NOMO-1 treated with dmso at 0.1 percent for 144 hours (cell line): ENCODE measurements around the gene RGS14.
"Not testable (repeated sequence)": the region's sequence is repeated elsewhere in the genome, so short reads cannot be mapped to it uniquely, and the experiment has no call there.

ENCODE experiments used
- DNase-seq: peaks from one replicate; lab custom pipeline; 2025; ENCODE audit not compliant: unreplicated experiment; lab: John Stamatoyannopoulos, UW

Gene RGS14

DNA sequence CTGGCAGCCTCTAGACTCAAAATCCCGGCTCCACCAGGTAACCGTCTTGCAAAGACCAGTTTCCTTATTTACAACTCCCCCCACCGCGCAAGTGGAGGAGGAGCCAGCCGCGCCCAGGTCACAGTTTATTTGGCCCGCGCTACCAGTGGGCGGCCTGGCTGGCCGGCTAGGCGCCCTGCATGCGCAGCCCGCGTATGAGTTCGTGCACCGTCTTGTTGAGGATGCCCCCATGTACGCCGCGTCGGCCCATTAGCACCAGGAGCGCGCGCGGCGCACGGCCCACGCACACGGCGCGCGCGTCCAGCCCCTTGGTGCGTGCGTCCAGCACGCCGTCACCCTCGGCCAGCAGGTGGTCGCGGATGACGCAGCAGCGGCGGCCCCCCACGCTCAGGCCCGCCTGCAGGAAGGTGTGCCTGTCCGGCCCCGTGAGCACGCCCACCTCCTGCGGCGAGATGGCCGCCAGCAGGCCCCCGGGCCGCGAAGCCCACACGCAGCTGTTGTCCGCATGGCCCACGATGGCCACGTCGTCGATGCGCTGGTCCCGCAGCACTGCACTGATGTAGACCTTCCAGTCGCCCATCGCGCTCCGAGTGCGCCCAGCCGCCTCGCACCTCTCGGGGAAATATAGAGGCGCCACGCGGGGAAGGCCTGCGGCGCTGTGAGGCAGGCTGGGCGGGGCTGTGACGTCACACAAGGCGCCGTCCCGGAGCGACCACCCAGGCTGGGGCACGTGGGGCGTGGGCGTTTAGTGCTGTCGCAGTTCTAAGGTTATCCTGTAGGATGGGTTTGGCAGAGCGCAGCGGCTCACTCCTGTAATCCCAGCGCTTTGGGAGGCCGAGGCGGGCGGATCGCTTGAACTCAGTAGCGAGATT lies 42.5 kb downstream of the RGS14 start, which contains the start of gene PFN3:
Gene PFN3, minus strand, starts transcription at position 665 of the 872 bp plus-strand sequence. Its CDS starts 85 bp downstream, at position 580.
- no peak for DNase-seq

DNA sequence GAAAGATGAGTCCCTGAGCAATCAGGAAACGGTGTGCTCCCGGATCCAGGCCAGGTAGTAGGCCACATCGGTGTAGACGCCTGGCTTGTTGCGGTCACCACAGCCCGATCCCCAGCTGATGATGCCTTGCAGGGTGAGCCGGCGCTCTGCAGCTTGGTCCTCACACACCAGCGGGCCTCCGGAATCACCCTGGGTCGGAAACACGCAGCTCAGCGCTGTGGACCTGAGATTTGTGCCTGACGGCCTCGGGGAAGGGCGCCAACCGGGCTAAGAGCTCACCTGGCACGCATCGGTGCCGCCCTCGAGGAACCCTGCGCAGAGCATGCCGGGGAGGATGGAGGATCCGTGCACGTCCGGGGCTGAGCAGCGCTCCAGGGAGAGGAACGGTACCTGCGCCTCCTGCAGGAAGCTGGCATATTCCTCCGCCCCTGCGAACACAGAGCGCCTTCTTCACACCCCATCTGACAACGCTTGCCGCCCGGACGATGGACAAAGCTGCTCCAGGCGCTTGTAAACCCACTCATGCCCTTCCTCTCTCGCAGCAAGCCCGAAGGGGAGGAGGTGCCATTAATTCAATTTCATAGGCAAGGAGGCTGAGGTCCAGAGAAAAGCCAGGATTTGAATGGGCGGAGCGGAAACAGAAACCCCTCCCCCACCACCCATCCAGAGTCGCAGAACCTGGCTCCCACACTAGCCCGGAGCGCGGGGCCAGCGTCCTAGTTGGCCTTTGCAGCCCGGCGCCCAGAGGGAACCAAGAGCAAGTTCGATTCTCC lies 44.7 kb downstream of the RGS14 start:
- no peak for DNase-seq

DNA sequence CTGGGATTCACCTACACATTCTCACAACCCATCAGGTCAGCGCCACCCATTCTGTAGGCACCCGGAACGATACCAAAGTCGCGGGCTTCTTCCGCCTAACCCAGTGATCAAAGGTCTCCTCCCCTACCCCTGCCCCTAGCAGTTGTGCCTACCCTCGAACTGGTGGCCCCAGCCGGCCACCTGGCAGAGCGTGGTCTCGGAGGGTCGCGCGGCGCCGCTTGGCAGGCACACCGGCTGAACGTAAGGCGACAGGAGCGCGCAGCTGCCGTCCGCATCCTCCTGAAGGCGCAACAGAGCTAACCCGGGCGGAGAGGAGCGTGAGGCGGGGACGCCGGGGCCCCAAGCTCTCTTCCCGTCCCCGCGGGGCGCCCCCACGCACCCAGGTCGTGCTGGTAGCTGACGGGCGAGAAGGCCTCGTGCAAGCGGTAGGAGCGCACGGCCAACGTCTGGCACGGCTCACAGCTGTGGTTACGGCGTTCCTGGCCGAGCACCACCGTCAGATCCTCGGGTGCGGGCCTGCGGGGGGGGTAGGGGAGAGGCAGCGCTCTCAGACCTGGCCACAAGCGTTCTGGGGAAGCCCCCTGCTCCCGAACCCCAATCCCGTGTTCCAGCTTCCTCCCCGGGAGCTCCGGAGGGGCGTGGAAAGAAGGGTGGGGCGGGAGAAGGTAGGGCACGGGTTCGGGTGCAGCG lies 45.5 kb downstream of the RGS14 start:
- DNase-seq, result no peak

DNA sequence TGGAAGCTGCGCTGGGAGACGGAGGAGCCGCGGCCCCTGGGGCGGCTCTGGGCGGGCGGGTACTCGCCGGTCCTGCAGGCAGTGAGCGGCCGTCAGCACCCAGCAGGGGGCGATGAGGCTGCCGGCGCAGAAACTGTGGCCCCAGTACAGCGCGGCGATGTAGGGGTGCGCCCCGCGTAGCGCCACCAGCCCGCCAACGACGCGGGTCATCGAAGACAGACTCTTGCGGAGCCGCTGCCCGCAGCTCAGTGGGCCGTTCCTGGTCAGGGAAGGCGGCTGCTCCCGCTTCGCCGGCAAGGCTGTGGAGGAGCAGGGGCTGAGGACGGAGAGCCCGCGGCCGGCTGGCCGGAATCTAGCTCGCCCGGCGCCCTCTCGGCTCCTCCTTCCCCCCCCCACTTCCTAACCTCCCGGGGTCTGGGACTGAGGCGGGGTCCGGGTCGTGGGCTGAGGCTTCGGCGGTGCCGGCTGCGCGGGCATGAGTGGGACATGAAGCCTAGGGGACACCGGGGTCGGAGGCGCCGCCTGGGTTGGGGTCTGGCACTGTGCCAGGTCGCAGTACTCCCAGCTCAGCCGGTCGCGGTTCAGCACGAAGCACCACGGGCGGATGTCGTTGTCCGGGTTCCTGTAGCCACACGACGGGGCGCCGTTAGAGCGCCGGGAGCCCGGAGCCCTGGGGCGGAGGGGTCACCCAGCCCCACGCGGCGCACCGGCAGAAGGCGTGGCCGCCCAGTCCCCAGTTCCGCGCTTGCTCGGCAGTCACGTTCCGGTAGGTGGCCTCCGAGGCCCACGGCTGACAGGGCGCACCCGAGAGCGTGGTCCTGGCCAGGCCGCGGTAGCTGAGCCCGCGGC lies 46.3 kb downstream of the RGS14 start:
- DNase-seq, result peak; percentile 87

DNA sequence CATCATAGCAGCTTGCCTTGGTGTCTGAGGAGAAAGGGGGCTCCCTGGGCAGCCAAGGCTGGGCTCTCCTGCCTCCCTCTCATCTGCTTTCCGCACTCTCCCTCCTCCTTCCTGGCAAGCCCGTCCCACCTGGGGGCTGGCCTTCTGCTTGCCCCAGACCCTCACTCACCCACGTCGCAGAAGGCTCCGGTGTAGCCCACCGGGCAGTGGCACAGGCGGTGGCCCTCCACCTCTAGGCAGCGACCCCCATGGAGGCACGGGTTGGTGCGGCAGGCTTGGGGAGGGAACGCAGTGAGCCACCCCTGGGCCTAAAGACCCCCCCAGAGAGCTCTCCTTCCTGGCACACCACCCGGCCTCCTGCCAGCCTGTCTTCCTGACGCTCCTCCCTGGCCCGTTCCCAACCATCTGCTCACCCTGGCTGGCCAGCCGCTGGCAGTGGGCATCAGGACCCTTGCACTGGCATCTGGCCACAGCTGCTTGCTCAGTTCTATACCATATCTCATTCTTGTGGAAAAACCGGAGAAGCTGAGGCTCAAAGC lies 47.0 kb downstream of the RGS14 start:
- DNase-seq, result no peak

DNA sequence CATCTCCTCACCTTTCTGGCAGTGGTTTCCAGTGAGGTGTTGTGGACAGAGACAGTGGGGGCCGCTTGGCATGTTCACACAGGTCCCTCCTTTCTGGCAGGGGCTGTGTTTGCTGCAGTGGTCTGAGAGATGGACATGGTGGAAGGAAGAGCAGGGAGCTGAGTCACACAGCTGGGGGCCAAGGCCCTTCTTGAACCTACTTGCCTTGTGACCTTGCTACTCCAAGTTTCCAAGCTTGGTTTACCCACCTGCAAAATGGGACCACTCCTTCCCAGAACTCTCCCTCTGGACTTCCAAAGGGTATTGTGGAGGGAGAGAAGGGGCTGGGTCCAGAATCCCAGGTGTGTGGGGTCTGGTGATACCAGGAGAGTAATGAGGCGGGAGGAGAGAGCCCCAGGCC lies 47.6 kb downstream of the RGS14 start:
- no peak for DNase-seq

DNA sequence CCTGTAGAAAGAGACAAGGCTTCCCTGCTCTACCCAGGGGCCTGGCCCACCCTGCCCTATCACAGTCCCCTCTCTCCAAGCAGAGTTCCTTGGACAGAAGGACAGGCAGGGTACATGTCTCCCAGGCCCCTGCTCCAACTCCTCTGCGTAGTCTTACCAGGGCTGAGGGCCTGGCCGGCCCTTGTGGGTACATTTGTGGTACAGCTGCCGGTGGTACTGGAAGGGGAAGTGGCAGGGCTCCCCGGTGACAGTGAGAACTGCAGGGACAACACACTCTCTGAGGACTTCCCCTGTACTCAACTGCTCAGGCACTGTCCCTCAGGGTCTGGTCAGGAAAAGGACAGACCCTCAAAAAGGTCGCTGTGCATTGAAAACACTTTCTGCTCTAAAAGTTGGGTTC lies 48.1 kb downstream of the RGS14 start:
- peak; percentile 64 for DNase-seq

DNA sequence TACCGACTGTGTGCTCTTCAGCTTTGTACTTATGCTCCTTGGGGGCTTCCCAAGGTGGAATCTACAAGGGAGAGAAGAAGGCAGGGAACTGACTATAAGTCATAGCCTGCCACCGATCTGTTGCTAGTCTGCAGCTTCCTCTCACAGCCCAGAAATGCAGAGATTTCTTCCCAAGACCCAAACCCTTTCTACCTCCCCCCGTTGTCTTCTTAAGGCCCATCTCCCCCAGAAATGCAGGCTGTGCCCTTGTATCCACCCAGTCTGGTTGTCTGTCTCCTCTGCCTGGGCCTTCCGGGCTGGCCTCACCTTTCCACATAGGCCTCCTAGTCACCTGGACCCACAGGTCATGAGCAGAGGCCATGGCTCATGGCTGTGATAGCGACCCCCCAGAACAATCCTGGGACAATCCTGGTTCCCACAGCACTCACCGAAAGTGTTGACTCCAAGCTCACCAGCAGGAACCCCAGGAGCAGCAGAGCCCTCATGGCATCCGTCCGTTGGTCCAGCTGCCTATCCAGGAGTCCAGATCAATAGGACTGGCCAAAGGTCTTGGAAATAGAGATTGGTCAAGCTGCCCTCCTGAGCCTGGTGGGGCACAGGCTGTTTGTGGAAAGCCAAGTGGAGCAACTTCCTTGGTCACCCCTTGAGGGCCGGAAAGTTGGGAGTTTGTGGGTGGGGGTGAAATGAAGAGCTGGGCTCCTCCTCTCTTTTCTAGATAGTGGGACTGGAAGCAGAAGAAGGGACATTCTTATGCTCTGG lies 51.5 kb downstream of the RGS14 start, which contains the start of gene F12:
Gene F12, minus strand, starts transcription at position 522 of the 759 bp plus-strand sequence. Its CDS starts 37 bp downstream, at position 485.
- no peak for DNase-seq

DNA sequence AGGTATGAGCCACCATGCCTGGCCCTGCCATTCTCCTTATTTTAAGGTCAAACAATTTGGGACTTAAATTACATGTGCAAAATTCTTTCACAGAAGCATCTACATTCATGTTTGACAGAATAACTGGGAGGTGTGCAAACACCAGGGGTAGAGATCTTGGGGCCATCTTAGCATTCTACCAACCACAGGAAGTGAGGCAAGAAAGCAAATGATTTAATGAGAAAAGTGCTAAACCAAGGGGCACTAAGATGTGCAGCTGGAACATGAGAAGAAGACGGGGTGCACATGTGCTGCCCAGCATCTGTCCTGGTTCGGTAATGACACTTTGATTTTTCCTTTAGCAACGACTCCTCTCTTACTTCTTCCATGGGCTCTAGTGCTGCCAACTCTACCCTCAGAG lies 52.9 kb downstream of the RGS14 start:
- peak; percentile 15 for DNase-seq

DNA sequence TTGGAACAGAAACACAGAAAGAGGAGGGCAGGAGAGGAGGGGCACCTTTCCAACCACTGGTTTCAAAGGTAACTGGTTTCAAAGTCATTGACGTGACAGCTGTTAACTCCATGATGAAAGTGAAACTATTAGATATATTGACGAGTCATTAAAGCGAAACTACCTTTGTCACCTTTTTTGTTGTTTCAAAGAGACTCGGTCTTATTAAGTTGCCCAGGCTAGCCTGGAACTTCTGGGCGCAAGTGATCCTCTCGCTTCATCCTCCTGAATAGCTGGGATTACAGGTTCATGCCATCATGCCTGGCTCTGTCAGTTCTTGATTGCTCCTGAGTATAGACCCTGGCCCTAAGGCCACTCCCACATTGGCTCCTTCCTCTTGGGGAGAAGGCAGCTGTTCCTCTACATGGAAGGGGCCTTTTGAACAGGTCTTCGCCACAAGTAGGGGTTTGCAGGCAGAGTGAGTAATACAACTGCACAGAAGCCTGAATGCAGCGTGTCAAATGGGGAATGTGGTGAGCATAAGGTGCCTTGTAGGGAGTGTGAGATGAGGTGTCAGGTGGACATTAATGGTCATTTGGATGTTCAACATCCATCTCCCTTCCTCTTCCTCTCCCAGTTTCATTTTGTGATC lies 55.0 kb downstream of the RGS14 start:
- DNase-seq, result no peak

DNA sequence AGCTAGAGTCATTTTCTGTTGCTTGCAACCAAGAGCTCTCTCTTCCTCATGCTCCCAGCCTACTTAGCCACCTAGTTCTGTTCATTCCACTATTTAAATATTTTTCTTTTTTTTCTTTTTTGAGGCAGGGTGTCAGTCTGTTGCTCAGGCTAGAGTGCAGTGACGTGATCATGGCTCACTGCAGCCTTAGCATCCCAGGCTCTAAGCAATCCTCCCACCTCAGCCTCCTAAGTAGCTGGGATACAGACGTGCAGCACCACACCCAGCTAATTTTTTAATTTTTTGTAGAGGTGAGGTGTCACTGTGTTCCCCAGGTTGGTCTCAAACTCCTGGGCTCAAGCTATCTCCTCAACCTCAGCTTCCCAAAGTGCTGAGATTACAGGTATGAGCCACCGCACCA lies 56.8 kb downstream of the RGS14 start:
- no peak for DNase-seq

DNA sequence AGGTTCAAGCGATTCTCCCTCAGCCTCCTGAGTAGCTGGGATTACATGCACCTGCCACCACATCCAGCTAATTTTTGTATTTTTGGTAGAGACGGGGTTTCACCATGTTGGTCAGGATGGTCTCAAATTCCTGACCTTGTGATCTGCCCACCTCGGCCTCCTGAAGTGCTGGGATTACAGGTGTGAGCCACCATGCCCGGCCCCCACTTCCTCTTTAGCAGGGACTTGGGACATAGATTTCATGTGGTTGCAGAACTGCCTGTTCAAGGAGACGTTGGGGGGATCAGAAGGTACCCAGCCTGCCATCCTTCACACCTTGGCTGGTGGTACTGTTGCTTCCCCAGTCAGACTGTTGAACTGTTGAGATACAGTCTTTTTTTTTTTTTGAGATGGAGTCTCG lies 59.4 kb downstream of the RGS14 start:
- not testable (repeated sequence) for DNase-seq

DNA sequence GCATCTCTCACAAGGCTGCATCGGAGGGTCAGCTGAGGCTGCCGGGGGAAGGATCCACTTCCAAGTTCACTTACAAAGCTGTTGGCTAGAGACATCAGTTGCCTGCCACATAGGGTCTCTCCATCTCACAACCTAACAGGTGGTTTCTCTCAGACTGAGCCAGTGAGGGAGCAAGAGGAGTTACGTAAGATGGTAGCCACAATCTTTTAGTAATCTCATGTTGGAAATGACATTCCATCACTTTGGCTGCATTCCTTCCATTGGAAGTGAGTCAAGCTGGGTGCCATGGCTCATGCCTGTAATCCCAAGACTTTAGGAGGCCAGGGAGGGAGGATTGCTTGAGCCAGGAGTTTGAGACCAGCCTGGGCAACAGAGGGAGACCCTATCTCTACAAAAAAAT lies 61.3 kb downstream of the RGS14 start:
- DNase-seq, result no peak

DNA sequence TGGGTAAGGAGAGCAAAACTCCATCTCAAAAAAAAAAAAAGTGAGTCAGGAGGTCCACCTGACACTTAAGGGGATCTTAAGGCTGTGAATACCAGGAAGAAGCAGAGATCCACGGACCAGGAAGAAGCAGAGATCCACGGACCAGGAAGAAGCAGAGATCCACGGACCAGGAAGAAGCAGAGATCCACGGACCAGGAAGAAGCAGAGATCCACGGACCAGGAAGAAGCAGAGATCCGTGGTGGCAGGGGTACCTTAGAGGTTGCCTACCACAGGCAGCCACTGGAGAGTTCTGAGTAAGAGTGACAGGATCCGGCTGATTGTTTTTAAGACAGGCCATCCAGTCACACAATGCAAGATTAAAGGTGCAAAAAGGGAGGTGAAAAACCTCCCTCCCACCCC lies 62.7 kb downstream of the RGS14 start:
- not testable (repeated sequence) for DNase-seq

DNA sequence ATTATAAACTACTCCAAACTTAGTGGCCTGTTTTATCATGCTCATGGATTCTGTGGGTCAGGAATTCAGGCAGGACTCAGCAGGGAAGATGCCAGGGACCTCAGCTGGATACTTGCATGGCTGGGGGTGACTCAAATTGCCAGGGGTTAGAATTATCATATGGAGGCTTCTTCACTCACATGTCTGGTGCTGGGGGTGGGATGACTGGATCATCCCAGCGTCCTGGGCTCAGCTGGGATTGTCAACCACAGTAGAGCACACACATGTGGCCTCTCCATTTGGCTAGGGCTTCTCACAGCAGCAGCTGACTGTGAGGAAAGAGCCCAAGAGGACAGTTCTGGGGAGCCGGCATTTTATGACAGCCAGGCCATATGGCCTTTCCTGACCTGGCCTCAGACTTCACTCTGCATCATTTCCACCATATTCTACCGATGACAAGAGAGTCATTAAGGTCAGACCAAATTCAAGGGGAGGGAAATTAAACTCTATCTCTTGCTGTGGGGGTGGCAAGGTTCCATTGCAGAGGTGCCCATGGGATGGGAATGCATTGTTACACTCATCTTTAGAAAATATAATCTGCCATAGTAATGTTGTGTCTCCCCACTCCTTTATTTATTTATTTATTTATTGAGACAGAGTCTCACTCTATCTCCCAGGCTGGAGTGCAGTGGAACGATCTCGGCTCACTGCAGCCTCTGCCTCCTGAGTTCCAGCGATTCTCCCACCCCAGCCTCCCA lies 63.5 kb downstream of the RGS14 start:
- no peak for DNase-seq
